Epithelial cell of prostate (primary cell): ENCODE measurements around the gene PARVA.

Experiments
- DNase-seq: peaks from one replicate; pipeline ENCODE4 v3.0.0-alpha.2; 2011; ENCODE audit warnings: low read depth, low spot score
- H3K27ac ChIP-seq: fragments of 450-650 bp; 2 replicates; pipeline ENCODE4 v1.5.1; 2017; ENCODE audit warnings: mild to moderate bottlenecking

The PARVA gene

DNA sequence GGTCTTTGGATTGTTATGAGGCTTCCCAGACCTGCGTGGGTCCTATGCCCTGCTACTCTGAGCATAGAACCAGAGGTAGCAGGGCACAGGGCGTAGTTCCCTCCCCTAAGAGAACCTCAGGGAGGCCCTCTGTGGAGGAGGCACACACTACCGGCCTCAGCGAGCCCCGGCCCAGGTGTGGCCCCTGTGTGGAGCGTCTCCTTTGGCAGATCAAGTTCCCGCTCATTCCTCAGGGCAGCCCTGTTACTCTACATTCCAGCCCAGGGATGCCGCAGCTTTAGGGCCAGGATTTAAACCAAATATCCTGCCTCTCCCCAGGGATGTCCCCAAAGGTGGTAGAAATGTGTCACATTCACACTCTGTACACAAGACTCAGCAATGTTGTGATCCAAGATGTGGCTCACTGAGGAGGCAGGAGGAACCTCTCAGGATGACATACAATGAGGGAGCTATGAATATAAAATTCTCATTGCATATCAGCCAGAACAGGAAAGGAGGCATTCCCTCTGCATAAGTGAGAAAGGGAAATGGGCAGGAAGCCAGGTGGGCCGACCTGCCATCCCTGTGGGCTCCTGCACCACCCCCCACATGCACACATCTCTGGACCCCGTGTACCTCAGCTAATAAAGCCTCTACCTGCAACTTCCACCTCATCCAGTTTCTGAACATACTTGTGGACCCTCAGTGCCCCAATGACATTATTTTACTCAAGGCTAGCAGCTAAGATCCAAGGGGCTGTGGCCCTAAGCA lies 165.0 kb downstream of the PARVA start:
- DNase-seq, result no peak
- H3K27ac ChIP-seq, result no peak overlapping the region

GRCh38 chr11:12543596-12544415 lies 166.4 kb downstream of the PARVA start:
- H3K27ac ChIP-seq, result peak overlapping the region; percentile 55
- no peak for DNase-seq

- no peak for DNase-seq
- no peak overlapping the region for H3K27ac ChIP-seq
Measured at GRCh38 chr11:12544986-12545775, 167.8 kb downstream of the PARVA start.

DNA sequence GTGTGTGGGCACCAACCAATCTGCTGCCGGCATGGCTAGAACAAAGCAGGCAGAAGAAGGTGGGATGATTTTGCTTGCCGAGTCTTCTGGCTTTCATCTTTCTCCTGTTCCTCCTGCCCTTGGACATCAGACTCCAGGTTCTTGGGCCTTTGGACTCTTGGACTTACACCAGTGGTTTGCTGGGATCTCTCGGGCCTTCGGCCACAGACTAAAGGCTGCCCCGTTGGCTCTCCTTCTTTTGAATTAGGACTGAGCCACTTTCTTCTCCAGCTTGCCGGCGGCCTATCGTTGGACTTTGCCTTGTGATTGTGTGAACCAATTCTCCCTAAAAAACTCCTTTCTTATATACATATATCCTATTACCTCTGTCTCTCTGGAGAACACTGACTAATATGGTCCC lies 168.8 kb downstream of the PARVA start:
- no peak for DNase-seq
- no peak overlapping the region for H3K27ac ChIP-seq

DNA sequence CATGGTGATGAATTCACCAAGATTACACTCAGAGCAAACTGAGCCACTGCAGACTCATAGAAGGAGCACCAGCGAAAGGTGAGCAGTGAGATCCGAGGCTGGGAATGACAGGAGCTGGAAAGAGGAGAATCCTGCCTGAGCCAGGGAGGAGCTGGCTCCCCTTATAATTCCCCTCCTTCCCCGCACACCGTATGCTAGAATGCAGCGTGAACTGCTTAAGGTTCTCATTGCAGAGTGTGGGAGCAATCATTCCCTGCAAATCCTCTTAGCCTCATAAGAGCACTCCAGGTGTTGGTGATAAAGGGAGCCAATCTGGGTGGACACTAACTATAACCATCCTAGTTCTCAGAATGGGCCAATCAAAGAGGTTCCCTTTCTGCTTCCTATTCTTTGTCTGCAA lies 169.3 kb downstream of the PARVA start:
- no peak for DNase-seq
- no peak overlapping the region for H3K27ac ChIP-seq

- no peak for DNase-seq
- H3K27ac ChIP-seq, result no peak overlapping the region
Measured at GRCh38 chr11:12547953-12548650, 170.7 kb downstream of the PARVA start.

DNA sequence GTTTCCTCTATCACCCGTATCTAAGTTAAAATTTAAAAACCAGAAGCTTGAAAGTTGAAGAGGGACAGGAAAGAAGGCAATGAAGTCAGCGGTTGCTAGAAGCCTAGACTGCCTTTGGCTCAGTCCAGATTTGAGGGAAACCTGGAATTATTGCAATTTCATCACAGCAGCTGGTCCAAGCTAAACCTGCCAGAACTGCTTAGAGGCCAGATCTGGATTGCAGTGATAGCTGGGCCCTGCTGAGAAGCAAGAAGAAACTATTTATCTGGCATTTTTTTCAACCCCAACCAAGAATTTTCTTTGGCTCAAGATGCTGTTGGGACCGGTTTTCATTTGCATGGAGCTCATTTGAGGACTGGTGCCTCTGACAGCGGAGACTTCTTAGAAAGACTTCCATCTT lies 175.3 kb downstream of the PARVA start:
- H3K27ac ChIP-seq, result no peak overlapping the region
- no peak for DNase-seq

- DNase-seq, result no peak
- no peak overlapping the region for H3K27ac ChIP-seq
Measured at GRCh38 chr11:12554122-12554521, 176.8 kb downstream of the PARVA start.

DNA sequence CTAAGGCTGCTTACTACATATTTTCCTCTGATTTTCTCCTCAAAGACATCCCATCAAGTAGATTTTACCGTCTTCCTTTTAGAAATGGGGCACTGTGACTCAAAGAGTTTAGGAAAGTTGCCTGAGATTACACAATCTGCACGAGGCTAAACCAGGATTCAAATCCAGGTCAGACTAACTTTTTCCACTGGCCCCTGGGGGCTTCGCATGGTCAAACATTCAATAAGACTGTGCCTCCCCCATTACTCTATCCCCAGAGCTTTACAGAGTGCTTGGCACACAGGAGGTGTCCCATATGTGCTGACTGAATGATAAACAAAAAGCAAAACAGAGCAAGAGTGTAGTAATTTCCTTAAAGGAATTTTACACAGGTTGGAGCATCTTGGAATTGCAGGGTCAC lies 178.8 kb downstream of the PARVA start:
- no peak for DNase-seq

GRCh38 chr11:12556788-12557384 lies 179.5 kb downstream of the PARVA start:
- no peak for DNase-seq
- H3K27ac ChIP-seq, result no peak overlapping the region

More for the DNA sequence above, 178.8 kb downstream of the PARVA start:
- no peak overlapping the region for H3K27ac ChIP-seq

DNA sequence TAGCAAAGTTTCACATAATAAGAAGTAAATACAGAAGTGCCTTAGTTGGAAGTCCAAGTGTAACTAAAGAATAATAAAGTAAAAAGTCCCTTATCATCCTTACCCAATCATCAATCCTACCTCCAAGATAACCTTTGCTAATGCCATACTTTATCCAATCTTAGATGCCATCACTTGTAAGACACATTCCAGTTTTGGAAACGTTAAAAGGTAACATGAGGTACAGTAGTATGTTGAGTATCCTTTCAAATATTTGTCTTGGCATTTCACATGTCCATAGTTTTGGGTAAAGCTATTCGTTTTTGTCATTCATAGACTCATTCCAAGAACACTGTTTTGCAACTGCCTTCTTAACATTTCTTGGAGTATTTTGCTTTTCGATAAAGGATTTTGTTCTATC lies 181.6 kb downstream of the PARVA start:
- no peak for DNase-seq
- no peak overlapping the region for H3K27ac ChIP-seq

- no peak overlapping the region for H3K27ac ChIP-seq
- no peak for DNase-seq
Measured at GRCh38 chr11:12560362-12560761, 183.0 kb downstream of the PARVA start.

DNA sequence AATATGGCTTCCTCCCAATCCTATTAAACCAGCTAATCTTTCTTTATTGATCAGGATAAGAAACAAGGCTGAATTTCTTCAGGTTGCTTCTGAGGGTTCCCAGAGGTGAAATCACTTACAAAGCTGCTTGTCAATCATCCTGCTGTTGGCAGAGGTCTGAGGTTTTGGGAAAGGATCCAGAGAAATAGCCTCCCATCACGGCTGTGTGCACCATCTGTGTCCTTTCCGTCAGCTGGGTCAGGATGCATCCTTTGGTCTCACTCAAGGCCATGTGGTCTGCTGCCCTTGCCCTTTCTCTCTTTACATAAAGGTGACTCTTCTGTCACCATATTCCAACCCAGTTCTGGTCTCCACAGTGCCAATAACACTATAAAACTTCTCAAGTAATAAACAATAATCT lies 183.5 kb downstream of the PARVA start:
- no peak for DNase-seq
- no peak overlapping the region for H3K27ac ChIP-seq

DNA sequence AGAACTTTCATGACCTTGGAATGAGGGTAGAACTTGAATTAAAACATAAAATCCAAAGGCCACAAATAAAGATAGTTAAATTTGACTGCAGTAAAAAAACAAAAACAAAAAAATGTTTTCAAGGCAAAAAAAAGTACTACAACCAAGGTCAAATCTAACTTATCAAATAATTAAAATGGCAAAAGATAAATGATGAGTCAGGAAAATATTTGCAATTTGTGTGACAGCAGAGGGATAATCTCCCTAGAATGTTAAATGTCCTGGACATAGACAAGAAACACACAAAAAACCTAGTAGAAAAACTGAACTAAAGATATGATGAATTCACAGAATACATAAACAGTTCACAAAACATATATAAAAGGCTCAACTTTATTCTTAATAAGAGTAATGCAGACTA lies 186.6 kb downstream of the PARVA start:
- H3K27ac ChIP-seq, result no peak overlapping the region
- DNase-seq, result no peak

GRCh38 chr11:12565406-12565805 lies 188.0 kb downstream of the PARVA start:
- DNase-seq, result no peak
- H3K27ac ChIP-seq, result no peak overlapping the region

DNA sequence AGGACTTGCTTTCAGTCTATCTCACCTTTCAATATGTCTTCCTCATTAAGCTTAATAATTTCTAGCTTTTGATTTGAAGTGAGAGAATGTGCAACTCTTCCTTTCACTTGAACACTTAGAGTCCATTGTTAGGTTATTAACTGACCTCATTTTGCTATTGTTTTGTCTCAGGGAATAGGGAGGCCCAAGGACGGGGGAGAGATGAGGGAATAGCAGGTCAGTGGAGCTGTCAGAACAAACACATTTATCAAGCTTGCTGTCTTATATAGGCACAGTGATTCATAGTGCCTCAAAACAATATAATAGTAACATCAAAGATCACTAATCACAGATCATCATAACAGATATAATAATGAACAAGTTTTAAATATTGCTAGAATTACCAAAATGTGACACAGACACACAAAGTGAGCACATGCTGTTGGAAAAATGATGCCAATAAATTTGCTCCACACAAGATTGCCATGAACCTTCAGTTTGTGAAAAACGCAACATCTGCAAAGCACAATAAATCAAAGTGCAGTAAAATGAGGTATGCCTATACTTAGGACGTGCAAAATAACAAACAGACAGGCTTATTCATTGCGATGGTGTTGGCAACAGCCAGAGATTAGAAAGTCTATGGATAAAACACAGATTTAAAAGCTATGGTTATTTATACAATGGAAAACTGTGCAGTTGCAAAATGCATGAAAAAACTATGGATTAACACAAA lies 190.5 kb downstream of the PARVA start:
- no peak overlapping the region for H3K27ac ChIP-seq
- DNase-seq, result no peak

DNA sequence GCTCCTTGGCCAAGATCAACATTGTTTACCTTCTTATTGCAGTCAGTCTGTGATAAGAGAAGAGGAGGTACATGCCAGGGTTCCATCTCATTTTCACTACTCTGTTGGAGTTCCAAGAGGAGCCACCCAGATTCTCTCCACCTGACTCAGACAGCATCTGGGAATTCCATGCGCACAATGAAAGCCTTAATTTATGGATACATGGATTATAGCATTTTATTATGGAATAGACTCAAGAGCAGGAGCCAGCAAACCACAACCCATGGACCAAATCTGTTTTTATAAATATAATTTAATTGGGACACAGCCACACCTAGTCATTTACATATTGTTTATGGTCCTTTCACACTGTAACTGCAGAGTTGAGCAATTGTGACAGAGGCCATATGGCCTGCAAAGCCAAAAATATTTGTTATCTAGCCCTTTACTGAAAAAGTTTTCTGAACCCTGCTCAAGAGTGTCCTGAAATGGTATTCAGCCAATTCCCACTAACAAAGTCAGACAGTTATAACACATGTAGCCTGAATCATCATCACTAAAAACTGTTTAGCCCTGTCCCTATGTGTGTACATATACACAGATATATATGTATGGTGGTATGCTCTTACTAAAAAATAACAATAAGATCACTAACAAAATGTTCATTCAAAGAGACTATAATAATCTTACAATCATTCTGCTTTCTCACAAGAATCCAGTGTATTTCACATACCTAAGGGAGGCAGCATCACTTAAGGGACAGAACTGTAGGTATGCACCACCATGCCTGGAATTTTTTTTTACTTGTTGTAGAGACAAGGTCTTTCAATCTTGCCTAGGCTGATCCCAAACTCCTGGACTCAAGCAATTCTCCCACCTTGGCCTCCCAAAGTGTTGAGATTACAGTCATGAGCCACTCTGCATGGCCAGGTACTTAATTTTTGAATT lies 192.4 kb downstream of the PARVA start:
- DNase-seq, result no peak
- H3K27ac ChIP-seq, result no peak overlapping the region
